Body of pancreas (tissue), 4 donors: ENCODE measurements around the gene PFN1.

ENCODE experiments used
- POLR2A ChIP-seq, 3 donors: fragments of 450-650 bp; IDR thresholded peaks; one replicate each; pipeline ENCODE4 v1.6.1; 2016; ENCODE audit warnings: antibody characterized with exemption in 3 of 3, mild to moderate bottlenecking in 2 of 3
- TF ChIP-seq, protein P1 (sequence below), 7 experiments: fragments of 450-650 bp in 4 of 7; fragments of 200-600 bp in 3 of 7; sonication (generic) in 3 of 7; IDR thresholded peaks; one replicate each; pipeline ENCODE4 v1.5.1; 2016 to 2019; ENCODE audit warnings: antibody characterized with exemption in 7 of 7

DNA sequence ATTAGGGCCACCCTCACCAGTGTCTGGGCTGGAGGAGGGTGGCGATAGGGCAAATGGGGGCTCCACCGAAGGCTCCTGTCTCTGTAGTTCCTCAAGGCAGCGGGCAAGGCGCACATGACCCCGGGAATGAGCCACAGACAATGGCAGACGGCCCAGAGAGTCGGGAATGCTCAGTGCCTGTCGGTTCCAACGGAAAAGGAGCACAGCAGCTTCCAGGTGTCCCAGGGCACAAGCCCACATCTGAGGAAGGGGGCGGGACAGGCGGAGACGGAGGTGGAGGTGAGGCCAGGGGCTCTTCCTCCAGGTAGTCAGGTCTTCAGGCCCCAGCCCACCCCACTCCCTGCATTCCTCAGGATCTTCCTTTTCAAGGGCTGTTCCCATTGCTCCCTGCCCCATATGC lies 24.4 kb upstream of the PFN1 start:
- TF ChIP-seq, protein P1, sequence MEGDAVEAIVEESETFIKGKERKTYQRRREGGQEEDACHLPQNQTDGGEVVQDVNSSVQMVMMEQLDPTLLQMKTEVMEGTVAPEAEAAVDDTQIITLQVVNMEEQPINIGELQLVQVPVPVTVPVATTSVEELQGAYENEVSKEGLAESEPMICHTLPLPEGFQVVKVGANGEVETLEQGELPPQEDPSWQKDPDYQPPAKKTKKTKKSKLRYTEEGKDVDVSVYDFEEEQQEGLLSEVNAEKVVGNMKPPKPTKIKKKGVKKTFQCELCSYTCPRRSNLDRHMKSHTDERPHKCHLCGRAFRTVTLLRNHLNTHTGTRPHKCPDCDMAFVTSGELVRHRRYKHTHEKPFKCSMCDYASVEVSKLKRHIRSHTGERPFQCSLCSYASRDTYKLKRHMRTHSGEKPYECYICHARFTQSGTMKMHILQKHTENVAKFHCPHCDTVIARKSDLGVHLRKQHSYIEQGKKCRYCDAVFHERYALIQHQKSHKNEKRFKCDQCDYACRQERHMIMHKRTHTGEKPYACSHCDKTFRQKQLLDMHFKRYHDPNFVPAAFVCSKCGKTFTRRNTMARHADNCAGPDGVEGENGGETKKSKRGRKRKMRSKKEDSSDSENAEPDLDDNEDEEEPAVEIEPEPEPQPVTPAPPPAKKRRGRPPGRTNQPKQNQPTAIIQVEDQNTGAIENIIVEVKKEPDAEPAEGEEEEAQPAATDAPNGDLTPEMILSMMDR (IDR thresholded peaks at IDR 0.05), result no peak
- TF ChIP-seq POLR2A (IDR thresholded peaks at IDR 0.05), result no peak
